Transverse colon (tissue), 4 donors: ENCODE results near the gene YWHAG. TPM values are rescaled to one million over a fixed set of nuclear protein-coding genes. Genes with fewer than 3 reads are reported as not detected.

ENCODE experiments used
- DNase-seq: peaks from one replicate; pipeline ENCODE4 v3.0.0-alpha.2; 2019
- H3K27ac ChIP-seq, 4 donors: fragments of 200-600 bp; sonication (generic); 2 replicates each; pipeline ENCODE4 v1.5.1; 2016 to 2018; ENCODE audit warnings: inconsistent platforms in 4 of 4
- H3K27me3 ChIP-seq: fragments of 200-600 bp; sonication (generic); 2 replicates; pipeline ENCODE4 v1.5.1; 2017; ENCODE audit warnings: inconsistent platforms
- H3K36me3 ChIP-seq, 4 donors: fragments of 200-600 bp; sonication (generic); 2 replicates each; pipeline ENCODE4 v1.5.1; 2017 to 2019; ENCODE audit warnings: inconsistent platforms in 4 of 4
- H3K4me1 ChIP-seq, 4 donors: fragments of 200-600 bp; sonication (generic); 2 replicates each; pipeline ENCODE4 v1.5.1; 2017 to 2020; ENCODE audit warnings: inconsistent platforms in 4 of 4
- H3K4me3 ChIP-seq, 4 donors: fragments of 200-600 bp; sonication (generic); 1 replicate in 1 of 4; 2 replicates in 3 of 4; pipeline versions ENCODE4 v1.5.1 to v1.6.1; 2017 to 2019; ENCODE audit warnings: inconsistent platforms in 4 of 4
- H3K9me3 ChIP-seq, 2 donors: fragments of 200-600 bp; sonication (generic); 2 replicates each; pipeline ENCODE4 v1.5.1; 2017 to 2019; ENCODE audit warnings: inconsistent platforms in 2 of 2
- EP300 ChIP-seq: sonication (generic); formaldehyde crosslinking; IDR thresholded peaks from one replicate; pipeline ENCODE4 v1.6.1; 2017; ENCODE audit warnings: antibody characterized with exemption, low read depth
- POLR2A ChIP-seq: fragments of 450-650 bp; IDR thresholded peaks from one replicate; pipeline ENCODE4 v1.6.1; 2016; ENCODE audit warnings: antibody characterized with exemption, mild to moderate bottlenecking, moderate library complexity
- POLR2AphosphoS5 ChIP-seq, 3 donors: sonication (generic); formaldehyde crosslinking; IDR thresholded peaks; one replicate each; pipeline ENCODE4 v1.6.1; 2016; ENCODE audit warnings: antibody characterized with exemption in 3 of 3
- WGBS, 2 donors: methylation state at CpG; one replicate each; pipeline ENCODE4 v1.1.5; 2018; ENCODE audit warnings: low coverage in 1 of 2; 5-methylcytosine and 5-hydroxymethylcytosine counted together
- in situ Hi-C, 4 donors: fragments of 200-750 bp; cut with MboI; loops; one replicate each; pipeline versions ENCODE4 v1.15.0 to v1.15.1; 2017; ENCODE audit warnings: low sequenced_read_pairs in 3 of 4, low pct_ligation_motif_present in 1 of 4, low pct_unique_long_range_greater_than_20kb in 1 of 4
- intact Hi-C: fragments of 100-400 bp; cut with DNase I; formaldehyde crosslinking; loops from one replicate; pipeline ENCODE4 v1.15.1; 2023; ENCODE audit warnings: low total_unique reads
- total RNA-seq, 4 donors: library from RNA; depleted of rRNA; stranded (reverse); fragments of >200 nt; gene quantifications; one replicate each; pipeline ENCODE4 v1.1.0, GENCODE V29; 2016
- TF ChIP-seq, protein P1 (sequence below), 5 experiments: fragments of 200-600 bp in 3 of 5; fragments of 450-650 bp in 2 of 5; sonication (generic) in 3 of 5; IDR thresholded peaks; 1 replicate in 2 of 5; 2 replicates in 3 of 5; pipeline ENCODE4 v1.5.1; 2016 to 2017; ENCODE audit warnings: antibody characterized with exemption in 5 of 5, inconsistent platforms in 3 of 5, mild to moderate bottlenecking in 2 of 5, moderate library complexity in 1 of 5

Gene YWHAG
- total RNA-seq, 4 donors from 2014 or later: 35.9 to 71.6 (median 48.2) TPM

DNA sequence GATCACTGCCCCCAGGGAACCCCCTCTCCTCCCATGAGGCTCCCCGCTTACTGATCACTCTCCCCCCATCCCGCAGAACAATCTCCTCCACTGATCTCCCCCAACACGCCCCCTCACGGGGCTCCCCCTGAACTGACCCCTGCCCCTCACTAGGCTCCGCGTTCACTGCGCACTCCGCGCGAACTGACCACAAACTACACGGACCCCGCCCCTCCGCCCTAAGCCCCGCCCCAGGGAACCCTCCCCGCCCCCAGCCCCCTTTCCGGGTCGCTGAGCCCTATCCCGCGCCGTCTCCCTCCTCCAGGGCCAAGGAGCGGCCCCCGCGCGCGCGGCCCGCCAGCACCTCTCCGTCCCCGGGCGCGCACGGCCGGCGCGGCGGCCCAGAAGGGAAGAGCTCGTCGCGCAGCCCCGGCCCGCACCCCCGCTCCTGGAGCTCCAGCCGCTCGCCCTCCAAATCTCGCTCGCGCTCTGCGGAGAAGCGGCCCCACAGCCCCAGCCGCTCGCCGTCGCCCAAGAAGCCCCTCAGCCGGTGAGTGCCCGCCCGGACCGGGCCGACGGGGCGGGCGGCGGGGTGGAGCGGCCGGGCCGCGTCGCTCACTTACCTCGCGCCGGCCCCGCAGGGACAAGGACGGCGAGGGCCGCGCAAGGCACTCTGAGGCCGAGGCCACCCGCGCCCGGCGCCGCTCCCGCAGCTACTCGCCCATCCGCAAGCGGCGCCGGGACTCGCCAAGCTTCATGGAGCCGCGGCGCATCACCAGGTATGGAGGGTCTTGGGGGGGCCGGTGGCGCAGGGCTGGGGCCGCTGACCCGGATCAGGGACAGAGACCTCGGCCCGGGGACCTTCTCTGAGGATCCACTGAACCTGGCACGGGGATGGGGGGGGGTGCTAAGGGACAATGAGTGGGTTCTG is 76.2 kb downstream of the YWHAG start:
- intact Hi-C loops: no loop called here
- in situ Hi-C loops: no loop called here
- Histone ChIP-seq H3K27me3 (peaks cover 77% of the 10 kb centered on the region), H3K4me3 (peak overlapping the region; percentile 31 to 49 (median 38)), H3K36me3 (no peaks in the 10 kb centered on the region), H3K9me3 (no peaks in the 10 kb centered on the region), H3K27ac (no peak overlapping the region), H3K4me1 (peaks cover 5 to 28% (median 17%) of the 10 kb centered on the region in 4 donors)
- DNase-seq: no peak
- WGBS, 2 donors: 8% methylated on average over 45 of the region's 98 CpGs; no CpG with 5 or more reads in 1 of the 2 donors
- no peak for TF ChIP-seq POLR2A
- no peak for TF ChIP-seq EP300
- TF ChIP-seq, protein P1, sequence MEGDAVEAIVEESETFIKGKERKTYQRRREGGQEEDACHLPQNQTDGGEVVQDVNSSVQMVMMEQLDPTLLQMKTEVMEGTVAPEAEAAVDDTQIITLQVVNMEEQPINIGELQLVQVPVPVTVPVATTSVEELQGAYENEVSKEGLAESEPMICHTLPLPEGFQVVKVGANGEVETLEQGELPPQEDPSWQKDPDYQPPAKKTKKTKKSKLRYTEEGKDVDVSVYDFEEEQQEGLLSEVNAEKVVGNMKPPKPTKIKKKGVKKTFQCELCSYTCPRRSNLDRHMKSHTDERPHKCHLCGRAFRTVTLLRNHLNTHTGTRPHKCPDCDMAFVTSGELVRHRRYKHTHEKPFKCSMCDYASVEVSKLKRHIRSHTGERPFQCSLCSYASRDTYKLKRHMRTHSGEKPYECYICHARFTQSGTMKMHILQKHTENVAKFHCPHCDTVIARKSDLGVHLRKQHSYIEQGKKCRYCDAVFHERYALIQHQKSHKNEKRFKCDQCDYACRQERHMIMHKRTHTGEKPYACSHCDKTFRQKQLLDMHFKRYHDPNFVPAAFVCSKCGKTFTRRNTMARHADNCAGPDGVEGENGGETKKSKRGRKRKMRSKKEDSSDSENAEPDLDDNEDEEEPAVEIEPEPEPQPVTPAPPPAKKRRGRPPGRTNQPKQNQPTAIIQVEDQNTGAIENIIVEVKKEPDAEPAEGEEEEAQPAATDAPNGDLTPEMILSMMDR (IDR thresholded peaks at IDR 0.05): no peak
- no peak for TF ChIP-seq POLR2AphosphoS5 (IDR thresholded peaks at IDR 0.05)

DNA sequence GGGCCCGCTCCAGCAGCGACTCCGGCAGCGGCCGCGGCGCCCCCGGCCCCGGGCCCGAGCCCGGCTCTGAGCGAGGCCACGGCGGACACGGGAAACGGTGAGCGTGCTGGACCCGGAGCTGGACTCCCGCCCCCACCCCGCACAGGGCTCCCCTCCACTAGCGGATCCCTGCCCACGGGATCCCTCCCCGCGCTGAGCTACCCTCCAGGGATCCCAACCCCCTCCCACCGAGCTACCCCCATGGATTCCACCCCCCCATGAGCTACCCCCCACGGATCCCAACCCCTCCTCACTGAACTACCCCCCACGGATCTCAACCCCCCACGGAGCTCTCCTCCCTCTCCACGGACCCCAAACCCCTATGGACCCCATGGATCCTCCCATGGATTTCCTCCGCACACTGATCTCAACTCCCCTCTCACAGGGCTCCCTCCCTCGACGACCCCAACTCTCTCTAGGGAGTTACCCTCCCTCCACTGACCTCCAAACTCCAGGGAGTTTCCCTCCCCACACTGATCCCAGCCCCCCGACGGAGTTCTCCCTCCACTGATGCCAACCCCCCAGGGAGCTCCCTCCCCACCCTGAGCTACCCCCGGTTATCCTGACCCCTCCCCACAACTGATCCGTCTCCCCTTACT is 77.0 kb downstream of the YWHAG start:
- in situ Hi-C loops (no loop called here), intact Hi-C loops (no loop called here)
- TF ChIP-seq POLR2AphosphoS5 (IDR thresholded peaks at IDR 0.05): no peak
- TF ChIP-seq, protein P1 (IDR thresholded peaks at IDR 0.05): no peak
- TF ChIP-seq POLR2A: no peak
- TF ChIP-seq EP300: no peak
- peaks cover 5 to 28% (median 17%) of the 10 kb centered on the region in 4 donors for H3K4me1 ChIP-seq
- H3K27ac ChIP-seq: no peak overlapping the region
- no peaks in the 10 kb centered on the region for H3K9me3 ChIP-seq
- DNase-seq: no peak
- H3K4me3 ChIP-seq: peak overlapping the region in 2 of 4 donors; percentile 42 to 49
- H3K36me3 ChIP-seq: no peaks in the 10 kb centered on the region
- peaks cover 77% of the 10 kb centered on the region for H3K27me3 ChIP-seq
- WGBS, 2 donors: 5% methylated on average over 30 of the region's 36 CpGs; no CpG with 5 or more reads in 1 of the 2 donors

DNA sequence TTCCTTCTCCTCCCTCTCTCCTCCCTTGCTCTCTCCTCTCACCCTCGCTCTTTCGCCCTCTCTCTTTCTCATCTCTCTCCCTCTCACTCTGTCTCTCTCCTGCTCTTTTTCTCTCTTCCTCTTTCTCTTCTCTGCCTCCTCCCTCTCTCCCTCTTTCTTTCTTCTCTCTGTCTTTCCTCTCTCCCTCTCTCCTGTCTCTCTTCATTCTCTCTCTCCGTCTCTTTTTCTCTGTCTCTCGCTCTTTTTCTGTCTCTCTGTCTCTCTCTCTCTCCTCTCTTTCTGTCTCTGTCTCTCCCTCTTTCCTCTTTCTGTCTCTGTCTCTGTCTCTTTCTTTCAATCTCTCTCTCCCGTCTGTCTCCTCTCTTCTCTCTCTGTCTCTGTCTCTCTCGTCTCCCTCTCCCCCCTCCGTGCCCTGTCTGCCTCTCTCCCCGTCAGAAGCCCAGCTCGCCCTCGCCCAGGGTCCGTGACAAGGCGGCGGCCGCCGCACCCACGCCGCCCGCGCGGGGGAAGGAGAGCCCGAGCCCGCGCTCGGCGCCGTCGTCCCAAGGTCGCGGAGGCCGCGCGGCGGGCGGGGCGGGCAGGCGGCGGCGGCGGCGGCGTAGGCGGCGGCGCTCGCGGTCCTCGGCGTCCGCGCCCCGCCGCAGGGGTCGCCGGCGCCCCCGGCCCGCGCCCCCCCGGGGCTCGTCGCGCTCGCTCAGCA is 77.6 kb downstream of the YWHAG start:
- H3K27me3 ChIP-seq: peaks cover 81% of the 10 kb centered on the region
- intact Hi-C loops: no loop called here
- peak overlapping the region in 3 of 4 donors; percentile 19 to 52 (median 49) for H3K4me3 ChIP-seq

More for the DNA sequence above, 77.6 kb downstream of the YWHAG start:
- TF ChIP-seq, protein P1 (IDR thresholded peaks at IDR 0.05): no peak
- Histone ChIP-seq H3K27ac (no peak overlapping the region), H3K4me1 (peaks cover 5 to 28% (median 17%) of the 10 kb centered on the region in 4 donors), H3K36me3 (no peaks in the 10 kb centered on the region), H3K9me3 (no peaks in the 10 kb centered on the region)
- WGBS, 2 donors: 3 to 69% methylated on average over 2 to 63 of the region's 63 CpGs
- no peak for DNase-seq
- in situ Hi-C loops: no loop called here
